NCI-H2107 treated with DMSO at 0.1 percent for 48 hours (cell line): ENCODE results near the gene MAP7.

Experiments
- DNase-seq: peaks from one replicate; lab custom pipeline; 2025; ENCODE audit not compliant: unreplicated experiment; lab: John Stamatoyannopoulos, UW

Gene MAP7

DNA sequence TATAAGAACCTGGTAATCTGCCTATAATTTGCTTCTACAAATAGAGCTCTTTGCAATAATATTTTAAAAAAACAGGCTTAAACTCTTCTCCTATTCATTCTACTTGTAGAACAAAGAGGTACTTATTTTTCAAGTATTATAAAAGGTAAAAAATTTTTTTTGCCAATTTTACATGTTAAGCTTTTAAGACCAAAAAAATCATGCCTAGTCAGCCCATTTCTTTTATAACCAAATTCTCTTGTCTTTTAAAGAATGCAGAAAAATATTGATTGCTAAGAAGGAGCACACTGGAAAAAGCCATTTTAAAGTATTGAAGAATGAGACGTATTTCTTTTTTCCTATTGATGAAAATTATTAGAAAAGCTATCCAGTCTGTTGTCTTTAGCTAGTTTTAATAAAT is 206.5 kb downstream of the MAP7 start:
- DNase-seq = no peak

DNA sequence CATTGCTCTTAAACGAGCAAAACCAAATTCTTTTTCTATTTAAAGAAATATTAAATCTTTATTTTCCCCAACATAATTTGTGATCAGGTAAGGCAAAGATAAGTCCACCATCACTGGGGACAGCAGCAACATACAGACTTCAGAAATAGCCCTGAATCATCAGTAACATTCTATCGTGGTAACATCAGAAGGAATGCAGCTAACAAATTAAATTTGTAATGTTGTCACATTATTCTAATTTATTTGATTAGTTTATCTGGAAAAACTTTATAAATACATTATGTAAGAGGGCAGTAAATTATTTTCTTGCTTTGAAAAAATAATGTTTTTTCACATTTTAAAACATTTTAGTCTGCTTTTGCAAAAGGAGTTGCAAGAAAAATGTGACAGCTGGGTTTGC is 206.9 kb downstream of the MAP7 start:
- DNase-seq = no peak

DNA sequence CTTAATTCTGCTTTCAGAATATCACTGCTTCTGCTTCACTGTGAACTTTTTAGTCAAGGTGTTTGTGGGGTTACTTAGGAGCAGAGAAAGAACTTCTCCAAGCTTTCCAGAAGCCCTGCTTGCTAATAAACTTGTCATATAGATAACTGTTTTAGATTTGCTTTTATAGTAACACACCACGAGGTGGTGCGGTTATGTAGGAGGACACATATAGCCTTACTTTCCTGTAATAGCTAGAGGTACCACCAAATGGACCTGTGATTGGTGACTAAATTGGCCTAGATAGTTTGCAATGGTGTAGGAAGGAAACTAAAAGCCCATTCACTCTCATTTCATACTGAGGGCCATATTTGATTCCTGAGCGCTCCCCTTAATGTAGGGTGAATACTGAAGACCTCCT is 208.3 kb downstream of the MAP7 start:
- no peak for DNase-seq

DNA sequence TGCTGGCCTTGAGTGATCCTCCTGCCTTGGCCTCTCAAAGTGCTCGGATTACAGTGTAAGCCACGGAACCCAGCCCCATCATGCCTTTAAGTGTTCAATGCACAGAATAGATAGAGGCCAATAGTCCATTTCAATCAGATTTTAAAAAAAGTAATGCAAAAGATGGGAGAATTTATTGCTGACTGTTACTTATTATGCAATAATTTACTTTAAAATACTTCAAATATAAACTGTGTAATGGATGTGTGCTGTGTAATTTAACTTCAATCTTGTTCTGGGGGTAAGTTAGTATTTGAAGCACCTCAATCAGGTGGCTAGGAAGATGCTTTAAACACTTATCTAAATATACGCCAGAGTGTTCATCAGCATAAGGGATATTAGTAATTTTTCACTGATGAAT is 208.9 kb downstream of the MAP7 start:
- DNase-seq = no peak

DNA sequence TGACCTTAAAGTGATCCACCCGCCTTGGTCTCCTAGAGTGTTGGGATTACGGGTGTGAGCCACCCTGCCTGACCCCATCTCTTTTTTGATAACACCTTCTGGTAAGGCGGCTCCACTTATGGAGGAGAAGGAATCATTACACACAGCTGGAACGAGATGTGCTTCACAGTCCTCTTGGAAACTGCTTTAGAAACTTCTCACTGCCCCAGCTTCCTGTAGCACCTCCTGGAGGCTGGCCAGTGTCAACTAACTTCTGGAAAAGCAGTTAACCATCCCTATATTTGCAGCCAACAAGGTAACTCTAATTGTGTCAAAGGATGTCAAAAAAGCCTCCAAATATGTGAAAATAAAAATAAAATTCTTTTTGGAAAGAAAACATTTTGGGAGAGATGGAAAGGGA is 211.7 kb downstream of the MAP7 start:
- DNase-seq = no peak

DNA sequence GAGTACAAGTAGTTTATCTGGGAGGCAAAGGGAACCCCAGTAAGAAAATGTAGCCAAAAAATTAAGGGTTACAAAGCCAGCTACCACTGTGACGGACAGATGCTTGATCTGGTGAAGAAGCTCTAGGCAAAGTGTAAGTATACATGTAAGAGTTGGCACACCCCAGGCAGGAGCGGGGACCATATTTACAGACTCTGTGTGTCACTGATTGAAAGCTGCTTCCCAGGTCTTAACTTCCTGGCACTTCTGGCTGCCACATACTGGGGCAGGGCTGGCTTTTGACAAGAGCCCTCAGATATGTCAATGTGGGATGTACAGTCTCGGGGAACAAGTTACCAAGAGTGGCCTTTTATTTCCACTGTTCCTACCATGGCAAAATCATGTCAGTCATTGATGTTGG is 212.6 kb downstream of the MAP7 start:
- no peak for DNase-seq

DNA sequence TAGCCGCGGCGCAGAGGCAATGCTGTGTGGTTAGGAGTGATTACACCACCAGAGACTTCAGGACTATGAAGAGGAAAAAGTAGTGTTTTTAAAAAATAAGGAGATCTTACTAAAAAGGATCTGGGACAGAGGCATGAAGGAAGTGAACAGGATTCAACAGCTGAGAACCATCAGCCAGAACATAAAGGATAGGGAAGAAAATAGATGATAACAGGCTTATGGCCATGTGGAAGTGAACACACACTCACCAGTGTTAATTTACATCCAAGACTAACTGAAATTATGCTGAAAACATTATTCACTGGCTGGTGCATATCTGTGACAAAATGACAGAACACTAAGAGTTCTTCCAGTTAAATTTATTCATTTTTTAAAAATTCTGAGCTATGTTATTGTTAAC is 213.1 kb downstream of the MAP7 start:
- DNase-seq = no peak

DNA sequence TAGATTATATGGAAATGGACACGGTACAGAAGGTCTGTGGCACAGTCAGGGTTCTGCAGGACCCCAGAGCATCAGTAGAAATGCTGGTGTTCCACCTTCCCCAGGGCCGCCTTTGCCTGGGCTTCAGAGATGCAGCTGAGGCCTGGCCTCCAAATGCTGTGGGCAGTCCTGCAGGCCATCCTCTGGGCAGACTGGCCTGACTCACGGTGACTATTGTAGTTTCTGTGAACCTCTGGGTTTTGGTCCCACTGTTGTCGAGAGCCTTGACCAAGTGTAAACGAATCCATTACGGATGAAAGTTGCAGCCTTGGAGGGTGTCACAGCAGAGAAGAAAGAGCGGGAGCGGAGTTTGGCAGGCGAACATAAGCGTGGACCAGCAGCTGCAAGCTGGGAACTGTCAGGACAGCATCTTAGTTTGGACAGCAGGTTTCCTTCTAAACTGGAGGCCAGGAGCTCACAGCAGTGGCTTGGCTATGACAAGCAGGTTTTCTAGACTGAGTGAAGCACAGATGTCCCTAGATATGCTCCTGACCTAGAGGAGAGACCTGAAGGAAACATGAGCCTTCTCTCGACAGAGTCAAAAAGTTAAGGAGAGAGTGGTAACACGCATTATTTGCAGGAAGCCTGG is 214.4 kb downstream of the MAP7 start:
- DNase-seq = no peak

DNA sequence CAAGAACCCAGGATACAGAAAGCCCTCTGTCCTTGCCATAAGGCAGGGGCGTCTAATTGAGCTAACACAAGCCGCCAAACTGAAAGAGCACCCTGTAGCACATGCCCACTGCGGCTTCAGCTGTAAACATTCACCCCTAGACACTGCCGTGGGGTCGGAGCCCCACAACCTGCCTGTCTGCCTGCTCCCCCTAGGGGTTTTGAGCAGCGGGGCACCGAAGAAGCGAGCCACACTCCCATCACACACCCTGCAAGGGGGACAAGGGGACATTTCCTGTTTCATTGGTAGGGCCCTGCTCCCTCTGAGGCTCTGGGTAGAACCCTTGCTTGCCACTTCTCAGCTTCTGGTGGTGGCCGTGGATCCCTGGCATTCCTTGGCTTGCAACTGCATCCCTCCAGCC is 215.4 kb downstream of the MAP7 start:
- no peak for DNase-seq

DNA sequence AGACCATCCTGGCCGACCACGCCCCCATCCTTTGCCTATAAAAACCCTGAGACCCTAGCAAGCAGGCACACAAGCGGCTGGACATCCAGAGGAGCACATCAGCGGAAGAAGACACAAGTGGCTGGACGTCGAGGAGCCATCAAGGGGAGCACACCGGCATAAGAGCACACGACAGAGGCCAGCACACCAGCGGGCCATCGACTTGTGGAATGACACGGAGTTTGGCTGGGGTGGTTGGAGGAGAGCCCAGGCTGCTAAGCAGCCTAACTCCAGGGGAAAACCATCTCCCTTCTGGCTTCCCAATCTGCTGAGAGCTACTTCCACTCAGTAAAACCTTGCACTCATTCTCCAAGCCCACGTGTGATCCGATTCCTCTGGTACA is 215.8 kb downstream of the MAP7 start:
- no peak for DNase-seq

DNA sequence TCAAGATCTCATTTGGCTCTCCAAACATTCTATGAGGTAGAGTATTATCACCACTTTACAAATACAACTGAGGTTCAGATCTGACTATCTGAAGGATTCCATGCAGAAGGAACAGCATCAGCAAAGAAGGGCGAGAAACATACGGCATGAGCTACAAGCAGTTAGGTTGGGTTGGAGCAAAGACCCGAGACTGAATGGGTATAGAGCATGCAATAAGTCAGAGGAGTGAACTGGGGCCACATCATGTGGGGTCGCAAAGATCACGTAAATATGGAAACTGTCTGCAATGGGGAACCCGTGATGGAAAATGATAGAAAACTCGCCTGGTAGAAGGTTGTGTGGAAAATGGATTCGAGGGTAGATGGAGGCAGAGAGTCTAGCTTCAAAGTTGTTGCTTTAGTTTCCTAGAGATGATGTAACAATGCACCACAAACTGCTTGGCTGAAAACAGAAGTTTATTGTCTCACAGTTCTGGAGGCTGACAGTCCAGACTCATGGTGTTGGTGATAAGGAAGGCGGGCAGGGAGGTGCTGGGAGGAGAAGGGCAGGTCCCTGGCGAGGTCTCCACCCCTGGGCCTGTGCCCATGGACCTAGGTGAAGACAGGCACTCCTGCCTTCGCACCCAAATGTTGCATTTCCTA is 216.3 kb downstream of the MAP7 start:
- no peak for DNase-seq

DNA sequence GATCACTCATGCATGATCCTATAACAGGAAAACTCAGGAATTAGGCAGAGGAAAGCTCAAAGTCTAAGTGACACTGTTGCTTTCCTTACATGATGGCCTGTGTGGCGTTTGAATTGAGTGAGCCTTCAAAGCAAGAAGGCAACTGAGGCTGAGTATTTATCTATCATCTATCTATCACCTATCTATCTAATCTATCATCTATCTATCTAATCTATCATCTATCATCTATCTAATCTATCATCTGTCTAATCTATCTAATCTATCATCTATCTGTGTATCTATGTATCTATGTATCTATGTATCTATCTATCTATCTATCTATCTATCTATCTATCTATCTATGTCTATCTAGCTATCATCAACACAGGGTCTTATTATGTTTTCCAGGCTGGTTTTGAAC is 218.8 kb downstream of the MAP7 start:
- DNase-seq = no peak

DNA sequence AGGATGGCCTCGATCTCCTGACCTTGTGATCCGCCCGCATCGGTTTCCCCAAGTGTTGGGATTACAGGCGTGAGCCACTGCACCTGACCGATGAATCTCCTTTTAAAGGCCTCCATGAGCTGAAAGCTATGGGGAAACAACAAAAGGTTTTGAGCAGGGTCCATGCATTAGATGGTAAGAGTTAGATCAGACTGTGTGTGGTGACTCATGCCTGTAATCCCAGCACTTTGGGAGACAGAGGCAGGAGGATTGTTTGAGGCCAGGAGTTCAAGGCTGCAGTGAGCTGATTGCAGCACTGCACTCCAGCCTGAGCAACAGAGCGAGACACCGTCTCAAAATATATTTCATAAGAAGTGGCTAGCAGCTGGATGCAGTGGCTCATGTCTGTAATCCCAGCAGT is 219.6 kb downstream of the MAP7 start:
- no peak for DNase-seq

DNA sequence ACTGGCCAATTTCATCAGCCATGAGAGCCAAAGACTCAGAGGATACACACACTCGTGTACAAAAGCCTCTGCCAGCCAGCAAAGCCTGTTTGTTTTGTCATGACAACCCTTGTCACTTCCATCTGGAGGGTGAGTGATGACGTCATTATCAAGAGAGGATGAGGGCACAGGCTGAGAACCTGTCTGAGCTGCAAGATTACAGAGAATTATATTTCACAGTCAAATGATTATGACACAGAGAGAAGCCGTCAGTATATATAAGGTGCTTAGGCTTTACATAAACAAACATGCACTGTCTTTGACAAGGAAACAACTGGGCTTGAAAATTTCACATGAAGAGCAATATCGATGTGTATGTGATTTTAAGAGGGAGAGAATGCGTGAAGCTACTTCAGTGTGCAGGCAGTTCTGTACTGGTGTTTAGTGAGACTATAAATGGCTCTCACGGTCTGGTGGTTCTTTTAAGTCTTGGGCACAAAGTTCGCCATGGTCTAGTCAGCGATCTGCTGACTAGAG is 224.1 kb downstream of the MAP7 start:
- peak; percentile 52 for DNase-seq

DNA sequence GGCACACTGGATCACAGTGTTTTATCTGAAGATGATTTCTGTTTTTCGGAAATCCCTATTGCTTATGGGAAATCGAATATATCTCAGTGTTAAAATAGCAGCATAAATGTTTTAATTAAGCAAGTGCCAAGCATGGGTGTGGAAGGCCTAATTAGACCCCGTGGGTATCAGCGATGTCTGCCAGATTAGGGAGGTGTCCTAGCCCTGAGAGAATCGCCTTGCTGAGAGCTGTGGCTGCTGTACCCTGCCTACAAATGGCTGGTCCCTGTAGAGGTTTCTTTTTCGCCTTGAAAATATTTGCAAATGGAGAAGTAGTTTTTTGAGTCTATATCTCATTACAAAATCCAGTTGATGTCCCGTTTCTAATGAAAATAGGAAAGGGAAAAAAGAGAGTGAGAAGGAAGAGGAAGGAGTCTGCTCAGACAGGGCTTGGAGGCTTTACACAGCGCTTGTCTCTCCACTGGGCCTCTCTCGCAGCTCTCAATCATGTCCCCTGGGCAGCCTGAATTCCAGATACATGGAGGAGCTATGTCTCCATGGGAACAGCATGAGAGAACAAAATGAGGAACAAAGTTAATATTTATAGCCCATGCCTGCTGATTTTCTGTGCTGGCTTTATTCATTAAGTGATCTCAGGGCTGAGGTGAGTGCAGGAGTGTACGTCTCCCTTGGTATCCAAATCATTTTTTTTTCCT is 225.4 kb downstream of the MAP7 start:
- no peak for DNase-seq

DNA sequence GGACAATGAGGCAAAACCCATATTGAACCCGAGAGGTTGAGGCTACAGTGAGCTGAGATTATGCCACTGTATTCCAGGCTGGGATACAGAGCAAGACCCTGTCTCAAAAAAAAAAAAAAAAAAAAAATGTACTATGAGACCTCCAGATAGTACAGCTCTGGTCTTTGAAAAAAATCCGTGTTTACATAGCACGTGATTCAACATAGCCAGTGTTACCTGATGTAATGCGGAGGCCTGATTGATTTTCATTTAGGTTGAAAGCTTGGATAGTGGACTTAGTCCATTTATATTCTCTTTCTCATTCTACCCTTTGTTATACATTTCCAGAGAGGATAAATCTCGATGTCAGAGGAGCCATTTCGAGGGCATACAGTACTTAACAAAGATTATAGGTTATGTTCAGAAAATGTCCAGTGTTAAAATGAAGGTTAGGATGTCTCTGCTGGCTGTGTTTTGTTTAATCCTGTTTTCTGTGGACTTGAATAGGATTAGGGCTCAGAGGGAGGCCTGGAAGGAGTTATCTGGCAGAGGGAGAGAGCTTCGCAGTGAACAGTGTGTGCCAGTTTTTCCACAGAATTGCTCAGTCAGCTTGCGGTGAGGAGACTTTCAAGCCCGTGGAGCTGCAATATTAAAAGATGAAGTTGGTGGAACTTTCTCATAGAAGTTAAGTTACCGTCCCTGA is 226.7 kb downstream of the MAP7 start:
- DNase-seq = no peak

DNA sequence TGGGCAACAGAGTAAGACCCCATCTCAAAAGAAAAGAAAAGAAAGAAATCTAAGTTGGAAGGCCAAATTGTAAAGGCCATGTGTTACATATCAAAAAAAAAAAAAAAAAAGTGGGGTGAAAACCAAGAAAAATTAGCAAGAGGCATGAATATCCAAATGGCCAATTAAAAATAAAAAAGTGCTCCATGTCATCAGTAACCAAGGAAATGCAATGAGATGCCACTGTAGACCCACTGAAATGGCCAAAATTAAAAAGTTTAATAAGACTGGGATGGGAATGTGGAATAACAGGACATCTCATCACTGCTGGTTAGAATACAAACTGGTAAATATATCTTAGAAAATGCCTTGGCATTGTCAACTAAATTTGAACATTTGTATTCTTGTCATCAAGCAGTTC is 230.5 kb downstream of the MAP7 start:
- DNase-seq = no peak

DNA sequence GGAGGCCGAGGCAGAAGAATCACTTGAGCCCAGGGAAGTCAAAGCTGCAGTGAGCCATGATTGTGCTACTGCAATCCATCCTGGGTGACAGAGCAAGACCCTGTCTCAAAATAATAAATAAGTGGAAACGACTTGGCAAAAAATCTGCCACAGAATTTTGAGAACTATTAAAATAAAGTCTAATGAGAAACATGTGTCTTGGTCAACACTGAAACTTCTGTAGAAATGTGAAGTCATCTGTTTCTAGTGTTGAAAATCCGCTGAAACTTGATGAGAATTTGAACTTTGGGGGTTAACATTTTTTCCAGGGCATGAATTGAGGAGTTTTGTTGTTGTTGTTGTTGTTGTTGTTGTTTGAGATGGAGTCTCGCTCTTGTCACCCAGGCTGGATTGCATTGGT is 231.5 kb downstream of the MAP7 start:
- no peak for DNase-seq

DNA sequence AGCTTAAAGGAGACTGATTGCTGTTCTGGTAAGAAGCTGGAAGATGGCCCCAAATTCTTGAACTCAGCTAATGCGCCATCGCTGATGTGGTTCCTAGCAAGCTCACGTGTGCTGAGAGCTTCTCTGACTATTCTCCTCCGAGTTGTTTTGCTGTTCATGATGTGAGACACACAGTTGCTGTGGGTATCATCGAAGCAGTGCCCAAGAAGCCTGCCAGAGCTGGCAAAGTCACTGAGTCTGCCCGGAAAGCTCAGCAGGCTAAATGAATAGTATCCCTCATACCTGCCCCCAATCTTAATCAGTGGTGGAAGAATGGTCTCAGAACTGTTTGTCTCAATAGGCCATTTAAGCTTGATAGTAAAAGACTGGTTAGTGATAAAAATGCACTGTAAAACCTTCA is 232.3 kb downstream of the MAP7 start:
- no peak for DNase-seq

DNA sequence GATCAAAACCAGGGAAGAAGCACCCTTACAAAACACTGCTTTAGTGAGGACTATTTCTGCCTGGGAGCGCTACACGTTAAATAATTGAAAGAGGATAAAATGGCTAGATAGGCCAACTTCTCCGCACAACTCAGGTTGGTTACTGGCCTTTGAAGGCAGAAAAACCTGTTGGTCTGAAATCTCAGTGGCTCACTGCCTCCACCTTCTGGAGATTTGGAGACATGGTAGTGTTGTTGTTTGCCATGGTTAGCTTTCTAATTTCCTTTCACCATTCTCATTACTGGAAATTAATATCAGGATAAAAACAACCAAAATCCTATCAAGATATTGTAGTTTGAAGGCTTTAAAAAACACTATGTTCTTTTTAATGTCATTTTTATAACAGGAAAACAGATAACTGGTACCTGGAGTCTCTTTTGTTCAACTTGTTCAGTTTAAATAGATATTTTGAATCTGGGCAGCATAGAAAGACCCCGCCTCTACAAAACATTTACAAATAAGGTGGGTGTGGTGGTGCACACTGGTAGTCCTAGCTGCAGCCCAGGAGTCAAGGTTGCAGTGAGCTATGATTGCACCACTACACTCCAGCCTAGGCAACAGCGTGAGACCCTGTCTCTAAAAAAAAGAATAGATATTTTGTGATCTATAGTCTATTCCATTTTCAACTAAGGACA is 233.1 kb downstream of the MAP7 start:
- peak; percentile 70 for DNase-seq

DNA sequence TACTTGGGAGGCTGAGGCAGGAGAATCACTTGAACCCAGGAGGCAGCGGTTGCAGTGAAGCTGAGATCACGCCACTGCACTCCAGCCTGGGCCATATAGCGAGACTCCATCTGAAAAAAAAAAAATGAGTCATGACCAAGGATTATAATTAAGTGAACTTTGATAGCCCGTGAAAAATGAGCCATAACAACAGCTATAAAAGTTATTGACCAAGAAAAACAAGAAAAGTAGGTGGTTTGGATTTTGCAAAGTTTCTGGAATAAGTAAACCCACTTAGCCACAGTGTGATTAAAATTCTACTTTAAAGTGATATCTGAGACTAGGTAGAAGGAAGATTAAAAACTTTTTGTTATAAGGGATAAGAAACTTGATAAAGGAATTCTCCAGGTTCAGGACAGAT is 234.6 kb downstream of the MAP7 start:
- DNase-seq = no peak
